PFSK-1 (cell line): ENCODE results near the gene BCAS4.

Experiments
- FOXP2 ChIP-seq: optimal IDR thresholded peaks from 2 replicates; pipeline ENCODE3; 2011; ENCODE audit warnings: borderline replicate concordance, control low read depth, inconsistent platforms; ENCODE audit not compliant: insufficient read depth; ENCODE audit errors: extremely low read length, extremely low read depth
- POLR2AphosphoS5 ChIP-seq: IDR thresholded peaks from 2 replicates; pipeline ENCODE4 v1.6.1; 2012; ENCODE audit warnings: low read depth, mild to moderate bottlenecking, control low read depth, low read length, moderate library complexity
- SIN3A ChIP-seq: IDR thresholded peaks from 2 replicates; pipeline ENCODE4 v1.6.1; 2012; ENCODE audit warnings: mild to moderate bottlenecking, low read length, moderate library complexity, borderline replicate concordance; ENCODE audit not compliant: insufficient read depth
- TAF1 ChIP-seq: IDR thresholded peaks from 2 replicates; pipeline ENCODE4 v1.6.1; 2012; ENCODE audit warnings: low read length, control low read depth, borderline replicate concordance; ENCODE audit not compliant: insufficient read depth
- TF ChIP-seq, protein P1 (sequence below), 2 experiments: IDR thresholded peaks; 2 replicates each; pipeline versions ENCODE4 v1.6.1 to v1.8.0; 2011 to 2012; ENCODE audit warnings: low read depth in 2 of 2, low read length in 2 of 2, control low read depth in 1 of 2, inconsistent platforms in 1 of 2, mild to moderate bottlenecking in 1 of 2, moderate library complexity in 1 of 2; ENCODE audit not compliant: insufficient read depth in 1 of 2

BCAS4 gene

DNA sequence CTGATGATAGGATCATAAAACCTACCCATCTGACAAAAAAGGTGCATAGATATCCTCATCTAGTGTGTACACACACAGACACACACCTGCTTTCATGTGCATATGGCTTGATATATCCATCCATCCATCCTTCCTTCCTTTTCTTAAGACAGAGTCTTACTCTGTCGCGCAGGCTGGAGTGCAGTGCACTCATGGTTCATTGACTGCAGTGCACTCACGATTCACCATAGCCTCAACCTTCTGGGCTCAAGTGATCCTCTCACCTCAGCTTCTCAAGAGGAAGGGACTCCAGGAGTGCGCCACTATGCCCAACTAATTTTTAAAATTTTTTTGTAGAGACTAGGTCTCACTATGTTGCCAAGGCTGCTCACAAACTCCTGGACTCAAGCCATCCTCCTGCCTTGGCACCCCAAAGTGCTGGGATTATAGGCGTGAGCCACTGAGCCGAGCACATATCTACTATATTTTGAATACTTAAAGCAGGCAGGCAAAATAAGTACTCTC is 109.3 kb downstream of the BCAS4 start:
- TF ChIP-seq SIN3A (no peak), FOXP2 (no peak), TAF1 (no peak), POLR2AphosphoS5 (no peak)
- TF ChIP-seq, protein P1, sequence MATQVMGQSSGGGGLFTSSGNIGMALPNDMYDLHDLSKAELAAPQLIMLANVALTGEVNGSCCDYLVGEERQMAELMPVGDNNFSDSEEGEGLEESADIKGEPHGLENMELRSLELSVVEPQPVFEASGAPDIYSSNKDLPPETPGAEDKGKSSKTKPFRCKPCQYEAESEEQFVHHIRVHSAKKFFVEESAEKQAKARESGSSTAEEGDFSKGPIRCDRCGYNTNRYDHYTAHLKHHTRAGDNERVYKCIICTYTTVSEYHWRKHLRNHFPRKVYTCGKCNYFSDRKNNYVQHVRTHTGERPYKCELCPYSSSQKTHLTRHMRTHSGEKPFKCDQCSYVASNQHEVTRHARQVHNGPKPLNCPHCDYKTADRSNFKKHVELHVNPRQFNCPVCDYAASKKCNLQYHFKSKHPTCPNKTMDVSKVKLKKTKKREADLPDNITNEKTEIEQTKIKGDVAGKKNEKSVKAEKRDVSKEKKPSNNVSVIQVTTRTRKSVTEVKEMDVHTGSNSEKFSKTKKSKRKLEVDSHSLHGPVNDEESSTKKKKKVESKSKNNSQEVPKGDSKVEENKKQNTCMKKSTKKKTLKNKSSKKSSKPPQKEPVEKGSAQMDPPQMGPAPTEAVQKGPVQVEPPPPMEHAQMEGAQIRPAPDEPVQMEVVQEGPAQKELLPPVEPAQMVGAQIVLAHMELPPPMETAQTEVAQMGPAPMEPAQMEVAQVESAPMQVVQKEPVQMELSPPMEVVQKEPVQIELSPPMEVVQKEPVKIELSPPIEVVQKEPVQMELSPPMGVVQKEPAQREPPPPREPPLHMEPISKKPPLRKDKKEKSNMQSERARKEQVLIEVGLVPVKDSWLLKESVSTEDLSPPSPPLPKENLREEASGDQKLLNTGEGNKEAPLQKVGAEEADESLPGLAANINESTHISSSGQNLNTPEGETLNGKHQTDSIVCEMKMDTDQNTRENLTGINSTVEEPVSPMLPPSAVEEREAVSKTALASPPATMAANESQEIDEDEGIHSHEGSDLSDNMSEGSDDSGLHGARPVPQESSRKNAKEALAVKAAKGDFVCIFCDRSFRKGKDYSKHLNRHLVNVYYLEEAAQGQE (IDR thresholded peaks at IDR 0.05; ENCODE audit: insufficient read depth in 1 of 2, low read depth in 2 of 2, low read length in 2 of 2), result no peak

DNA sequence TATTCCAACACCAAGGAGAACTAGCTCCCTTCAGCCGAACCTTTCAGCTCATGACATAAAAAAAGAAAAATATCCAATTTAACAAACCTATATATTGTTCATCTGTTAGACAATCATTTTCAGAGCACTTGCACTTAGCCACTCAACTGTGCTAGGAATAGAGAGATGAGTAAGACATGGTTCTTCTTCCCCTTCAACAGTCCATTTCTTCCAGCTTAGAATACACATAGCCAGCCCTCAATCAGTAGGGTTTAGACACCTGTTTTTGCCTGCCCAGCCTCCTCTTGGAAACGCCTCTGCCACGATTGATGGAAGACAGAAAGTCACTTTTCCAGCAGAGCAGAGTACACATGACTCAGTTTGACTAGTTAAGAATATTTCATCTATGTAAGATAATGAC is 114.6 kb downstream of the BCAS4 start:
- TF ChIP-seq TAF1, result no peak
- no peak for TF ChIP-seq POLR2AphosphoS5
- TF ChIP-seq FOXP2, result no peak
- TF ChIP-seq, protein P1 (IDR thresholded peaks at IDR 0.05; ENCODE audit: insufficient read depth in 1 of 2, low read depth in 2 of 2, low read length in 2 of 2), result no peak
- no peak for TF ChIP-seq SIN3A

DNA sequence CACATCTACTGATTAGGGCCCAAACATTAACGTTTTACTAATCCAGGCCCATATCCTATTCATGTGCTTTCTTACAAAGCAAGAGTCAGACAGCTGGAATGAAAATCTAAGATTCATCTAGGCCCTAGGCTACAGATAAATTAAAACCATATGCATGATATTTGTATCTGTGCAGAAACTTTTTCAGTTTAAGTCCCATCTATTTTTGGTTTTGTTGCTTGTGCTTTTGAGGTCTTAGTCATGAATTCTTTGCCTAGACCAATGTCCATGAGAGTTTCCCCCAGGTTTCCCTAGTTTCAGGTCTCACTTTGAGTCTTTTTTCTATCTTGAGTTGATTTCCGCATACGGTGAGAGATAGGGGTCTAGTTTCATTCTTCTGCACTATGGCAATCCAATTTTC is 116.2 kb downstream of the BCAS4 start:
- no peak for TF ChIP-seq FOXP2
- TF ChIP-seq TAF1, result no peak
- TF ChIP-seq POLR2AphosphoS5, result no peak
- TF ChIP-seq, protein P1 (IDR thresholded peaks at IDR 0.05; ENCODE audit: insufficient read depth in 1 of 2, low read depth in 2 of 2, low read length in 2 of 2), result no peak
- no peak for TF ChIP-seq SIN3A

DNA sequence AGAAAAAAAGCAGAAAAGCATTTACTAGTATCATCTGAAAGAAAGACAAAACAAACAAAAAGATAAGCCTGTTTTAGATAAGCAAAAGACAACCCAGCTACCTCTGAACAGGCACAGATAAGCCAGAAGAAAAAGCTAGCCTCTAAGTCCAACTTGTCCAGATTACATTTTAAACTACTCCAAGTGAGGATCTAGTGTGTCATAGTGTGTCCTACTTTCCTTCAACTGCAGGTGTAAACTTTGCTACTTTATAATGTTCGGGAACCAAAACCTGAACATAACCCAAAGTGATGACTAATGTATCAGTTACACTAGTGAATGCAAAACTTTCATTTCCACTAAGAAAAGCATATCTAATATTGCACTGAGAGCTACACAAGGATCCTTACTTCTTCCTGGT is 116.9 kb downstream of the BCAS4 start:
- TF ChIP-seq, protein P1 (IDR thresholded peaks at IDR 0.05; ENCODE audit: insufficient read depth in 1 of 2, low read depth in 2 of 2, low read length in 2 of 2), result no peak
- TF ChIP-seq POLR2AphosphoS5 (no peak), FOXP2 (no peak), TAF1 (no peak), SIN3A (no peak)
